PC-3 (cell line): ENCODE measurements around the gene C16orf54. TPM values are rescaled to one million over a fixed set of nuclear protein-coding genes. Genes with fewer than 3 reads are reported as not detected.
"Not testable (repeated sequence)": the region's sequence is repeated elsewhere in the genome, so short reads cannot be mapped to it uniquely, and the experiment has no call there.

Experiments
- ATAC-seq: fragments of 200-7000 bp; cut with Tn5 transposase; 2 replicates; pipeline ENCODE4 v1.9.1; 2020; ENCODE audit warnings: mild to moderate bottlenecking, moderate library complexity
- BruUV-seq: library from RNA; stranded (reverse); fragments of 400-500 nt; replicated peaks from 2 replicates; lab custom pipeline; 2021; lab: Mats Ljungman, UMichigan
- CTCF ChIA-PET: fragments of 300-600 bp; sonication (Branson Sonifier 250); formaldehyde crosslinking; loops from one replicate; lab custom pipeline; 2022; ENCODE audit warnings: antibody characterized with exemption; lab: Charles Lee
- POLR2A ChIA-PET: fragments of 300-600 bp; sonication (Branson Sonifier 250); formaldehyde crosslinking; loops from one replicate; lab custom pipeline; 2022; ENCODE audit warnings: antibody characterized with exemption; ENCODE audit not compliant: unreplicated experiment; lab: Charles Lee
- DNase-seq: peaks from one replicate; pipeline ENCODE4 v3.0.0-alpha.2; 2015
- H2AFZ ChIP-seq: fragments of 300-600 bp; sonication (generic); 2 replicates; pipeline ENCODE4 v1.6.0; 2016; ENCODE audit warnings: antibody characterized with exemption, low read length
- H3F3A ChIP-seq: fragments of 300-600 bp; sonication (generic); one replicate; pipeline ENCODE4 v1.6.0; 2017; ENCODE audit warnings: antibody characterized with exemption, low read length, control low read depth, mild to moderate bottlenecking; ENCODE audit not compliant: unreplicated experiment
- H3K27ac ChIP-seq: fragments of 300-600 bp; sonication (generic); 2 replicates; pipeline ENCODE4 v1.5.1; 2016; ENCODE audit warnings: mild to moderate bottlenecking, low read length
- H3K27me3 ChIP-seq: fragments of 300-600 bp; sonication (generic); 2 replicates; pipeline ENCODE4 v1.6.1; 2016; ENCODE audit warnings: low read length, mixed read lengths
- H3K36me3 ChIP-seq: fragments of 300-600 bp; sonication (generic); 2 replicates; pipeline ENCODE4 v1.6.1; 2016; ENCODE audit warnings: low read depth, mixed run types, low read length, mixed read lengths
- H3K4me1 ChIP-seq: fragments of 300-600 bp; sonication (generic); 2 replicates; pipeline ENCODE4 v1.5.1; 2016; ENCODE audit warnings: low read length; ENCODE audit not compliant: insufficient read depth
- H3K4me2 ChIP-seq: fragments of 300-600 bp; sonication (generic); 2 replicates; pipeline ENCODE4 v1.6.0; 2016; ENCODE audit warnings: low read length
- H3K4me3 ChIP-seq: fragments of 300-600 bp; sonication (generic); 2 replicates; pipeline ENCODE4 v1.5.1; 2016; ENCODE audit warnings: mild to moderate bottlenecking, low read length, mixed read lengths
- H3K79me2 ChIP-seq: fragments of 300-600 bp; sonication (generic); 2 replicates; pipeline ENCODE4 v1.6.1; 2017; ENCODE audit warnings: low read length, mixed read lengths
- H3K9ac ChIP-seq: fragments of 300-600 bp; sonication (generic); 2 replicates; pipeline ENCODE4 v1.6.0; 2016; ENCODE audit warnings: mild to moderate bottlenecking, low read length
- H3K9me2 ChIP-seq: fragments of 300-600 bp; sonication (generic); replicated peaks from 2 replicates; pipeline ENCODE4 v1.6.1; 2016; ENCODE audit warnings: mixed run types, low read length, mixed read lengths
- H3K9me3 ChIP-seq: fragments of 300-600 bp; sonication (generic); 2 replicates; pipeline ENCODE4 v1.6.1; 2016; ENCODE audit warnings: low read length, mixed read lengths
- H4K20me1 ChIP-seq: fragments of 300-600 bp; sonication (generic); 2 replicates; pipeline ENCODE4 v1.6.1; 2016; ENCODE audit warnings: low read length, mixed read lengths
- CTCF ChIP-seq: fragments of 300-600 bp; sonication (generic); conservative IDR thresholded peaks from 2 replicates; pipeline ENCODE4 v1.5.1; 2017; ENCODE audit warnings: antibody characterized with exemption, low read depth, mild to moderate bottlenecking, low read length
- EZH2 ChIP-seq: fragments of 300-600 bp; sonication (generic); IDR thresholded peaks from one replicate; pipeline ENCODE4 v1.6.1; 2017; ENCODE audit warnings: antibody characterized with exemption, mild to moderate bottlenecking, low read length; ENCODE audit not compliant: unreplicated experiment
- EZH2phosphoT487 ChIP-seq: fragments of 300-600 bp; sonication (generic); IDR thresholded peaks from 2 replicates; pipeline ENCODE4 v1.6.1; 2018; ENCODE audit warnings: mild to moderate bottlenecking, antibody characterized with exemption, low read length, borderline replicate concordance
- intact Hi-C: fragments of 100-400 bp; cut with micrococcal nuclease; formaldehyde crosslinking; loops from 2 replicates; pipeline ENCODE4 v1.9.0; 2023
- total RNA-seq: library from RNA; depleted of rRNA; stranded (reverse); fragments of >200 nt; gene quantifications from 2 replicates; pipeline ENCODE4 v1.2.3, GENCODE V29; 2014

Gene C16orf54
- total RNA-seq, 1 experiment from 2014 or later: not detected

- no peak overlapping the region for H3K4me3 ChIP-seq
- no peak overlapping the region for H3K4me2 ChIP-seq
- no peaks in the 10 kb centered on the region for H3K27me3 ChIP-seq
- no peak overlapping the region for H2AFZ ChIP-seq
- H3K79me2 ChIP-seq: no peaks in the 10 kb centered on the region
- ChIA-PET POLR2A (no interaction called here), CTCF (interaction anchor here (0.5 kb wide), 1 partner anchor 42 kb away, joined by 3 read pairs; no protein-coding TSS in a partner anchor)
- no peak overlapping the region for H3K9ac ChIP-seq
- H3K36me3 ChIP-seq: no peaks in the 10 kb centered on the region
- intact Hi-C loops: loop anchor here (1.0 kb wide), 1 partner anchor 10 kb away; no protein-coding TSS in a partner anchor
- H3K9me3 ChIP-seq: no peaks in the 10 kb centered on the region
- ATAC-seq: peak; percentile 79
- BruUV-seq: no TSS peak
- no peaks in the 10 kb centered on the region for H3K9me2 ChIP-seq
- H3K4me1 ChIP-seq: no peaks in the 10 kb centered on the region
- H3K27ac ChIP-seq: no peak overlapping the region
- no peaks in the 10 kb centered on the region for H4K20me1 ChIP-seq
- DNase-seq: peak; percentile 68
- H3F3A ChIP-seq: no peaks in the 10 kb centered on the region
- TF ChIP-seq EZH2phosphoT487 (no peak), EZH2 (no peak), CTCF (peak; percentile 65)
Measured at GRCh38 chr16:29710227-29711219, 35.3 kb downstream of the C16orf54 start.

GRCh38 chr16:29709657-29710056 is 36.1 kb downstream of the C16orf54 start:
- H3K9me2 ChIP-seq, H4K20me1 ChIP-seq, ATAC-seq, H3K36me3 ChIP-seq, H3F3A ChIP-seq, H3K4me2 ChIP-seq, DNase-seq, H2AFZ ChIP-seq, H3K27ac ChIP-seq, H3K9ac ChIP-seq, H3K4me1 ChIP-seq, H3K27me3 ChIP-seq, CTCF ChIA-PET, H3K4me3 ChIP-seq, BruUV-seq, H3K9me3 ChIP-seq, H3K79me2 ChIP-seq, POLR2A ChIA-PET: not testable (repeated sequence)
- intact Hi-C loops: loop anchor here (1.0 kb wide), 1 partner anchor 9 kb away; no protein-coding TSS in a partner anchor

GRCh38 chr16:29708917-29709600 is 36.7 kb downstream of the C16orf54 start:
- Histone ChIP-seq H3K9ac (no peak overlapping the region), H3K4me3 (no peak overlapping the region), H3F3A (no peaks in the 10 kb centered on the region), H3K4me2 (no peak overlapping the region), H3K4me1 (no peaks in the 10 kb centered on the region), H2AFZ (no peak overlapping the region), H3K36me3 (no peaks in the 10 kb centered on the region), H3K79me2 (no peaks in the 10 kb centered on the region), H3K27ac (no peak overlapping the region), H3K27me3 (no peaks in the 10 kb centered on the region), H3K9me3 (no peaks in the 10 kb centered on the region), H4K20me1 (no peaks in the 10 kb centered on the region), H3K9me2 (no peaks in the 10 kb centered on the region)
- intact Hi-C loops: no loop called here
- ATAC-seq (no peak), DNase-seq (no peak)
- no TSS peak for BruUV-seq
- no peak for TF ChIP-seq EZH2phosphoT487
- no peak for TF ChIP-seq EZH2
- TF ChIP-seq CTCF: no peak
- POLR2A ChIA-PET: no interaction called here
- CTCF ChIA-PET: no interaction called here

GRCh38 chr16:29707160-29707559 is 38.6 kb downstream of the C16orf54 start:
- CTCF ChIA-PET, H2AFZ ChIP-seq: not testable (repeated sequence)

More at GRCh38 chr16:29707160-29707559, 38.6 kb downstream of the C16orf54 start:
- H3K4me2 ChIP-seq, H3K36me3 ChIP-seq, H3K9me3 ChIP-seq, H4K20me1 ChIP-seq, H3K27ac ChIP-seq, H3K27me3 ChIP-seq, H3K79me2 ChIP-seq, H3K4me1 ChIP-seq, DNase-seq, intact Hi-C loops, BruUV-seq, H3F3A ChIP-seq, H3K9ac ChIP-seq, ATAC-seq, POLR2A ChIA-PET, H3K4me3 ChIP-seq, H3K9me2 ChIP-seq: not testable (repeated sequence)
